K562 (cell line): ENCODE data around the gene PTPN1. TPM values are rescaled to one million over a fixed set of nuclear protein-coding genes. Genes with fewer than 3 reads are reported as not detected.

Source experiments
- ARID1B ChIP-seq: fragments of 450-650 bp; IDR thresholded peaks from 2 replicates; pipeline ENCODE4 v1.6.1; 2016; ENCODE audit warnings: antibody characterized with exemption, mild to moderate bottlenecking, inconsistent platforms
- HDAC1 ChIP-seq, 2 experiments: fragments of 450-650 bp; IDR thresholded peaks; 2 replicates each; pipeline ENCODE4 v1.6.1; 2016 to 2017; ENCODE audit warnings: inconsistent platforms in 1 of 2, mild to moderate bottlenecking in 1 of 2, moderate library complexity in 1 of 2
- MTA1 ChIP-seq: fragments of 450-650 bp; IDR thresholded peaks from 2 replicates; pipeline ENCODE4 v1.6.1; 2017; ENCODE audit warnings: borderline replicate concordance
- MXD1 ChIP-seq: fragments of 250-450 bp; sonication (Bioruptor Pico); IDR thresholded peaks from 2 replicates; pipeline ENCODE4 v1.8.0; 2021; ENCODE audit warnings: borderline replicate concordance, mild to moderate bottlenecking, moderate library complexity; ENCODE audit not compliant: poor library complexity, severe bottlenecking
- NCOR1 ChIP-seq: fragments of 450-650 bp; IDR thresholded peaks from 2 replicates; pipeline ENCODE4 v1.6.1; 2016; ENCODE audit warnings: mild to moderate bottlenecking, moderate library complexity
- TRIM24 ChIP-seq, 2 experiments: fragments of 450-650 bp; IDR thresholded peaks; 2 replicates each; pipeline ENCODE4 v1.6.1; 2016
- ZNF584 ChIP-seq: fragments of 200-800 bp; sonication (Bioruptor generic); IDR thresholded peaks from 2 replicates; pipeline ENCODE4 v1.6.1; 2016; ENCODE audit warnings: low read depth, mild to moderate bottlenecking, missing genetic modification characterization, missing compliant biosample characterization
- polyA plus RNA-seq, 8 experiments: library from polyadenylated mRNA; depleted of rRNA in 4 of 8; stranded (reverse) in 5 of 8; unstranded in 3 of 8; fragments of >200 nt; fragmentation: Nextera tagmentation in 2 of 8; fragmentation: Illumina TruSeq in 1 of 8; extraction: Ambion mirVana in 2 of 8; extraction: Trizol in 1 of 8; gene quantifications; 2 replicates each; pipeline versions ENCODE4 v1.2.1 to v1.2.3, GENCODE V29; 2011 to 2014; ENCODE audit warnings: inconsistent platforms in 1 of 8, missing spikeins in 1 of 8
- total RNA-seq, 7 experiments: library from RNA; depleted of rRNA in 6 of 7; stranded (reverse); fragments of >200 nt in 6 of 7; fragmentation: Illumina TruSeq in 2 of 7; extraction: Trizol in 2 of 7; gene quantifications; 2 replicates each; pipeline versions ENCODE4 v1.2.1 to v1.2.3, GENCODE V29; 2011 to 2021; ENCODE audit warnings: low replicate concordance in 1 of 7
- TF ChIP-seq, protein P1 (sequence below): fragments of 450-650 bp; IDR thresholded peaks from 2 replicates; pipeline ENCODE4 v1.6.1; 2016; ENCODE audit warnings: antibody characterized with exemption
- TF ChIP-seq, protein P2 (sequence below): fragments of 450-650 bp; IDR thresholded peaks from 2 replicates; pipeline ENCODE4 v1.6.1; 2016; ENCODE audit warnings: low read depth

The PTPN1 gene
- total and polyA plus RNA-seq, 9 of the 15 experiments (the other 6 are each of a cell fraction or from before 2014, with no cell fraction given): 11.0 to 85.3 (median 54.0) TPM

- TF ChIP-seq, protein P1, sequence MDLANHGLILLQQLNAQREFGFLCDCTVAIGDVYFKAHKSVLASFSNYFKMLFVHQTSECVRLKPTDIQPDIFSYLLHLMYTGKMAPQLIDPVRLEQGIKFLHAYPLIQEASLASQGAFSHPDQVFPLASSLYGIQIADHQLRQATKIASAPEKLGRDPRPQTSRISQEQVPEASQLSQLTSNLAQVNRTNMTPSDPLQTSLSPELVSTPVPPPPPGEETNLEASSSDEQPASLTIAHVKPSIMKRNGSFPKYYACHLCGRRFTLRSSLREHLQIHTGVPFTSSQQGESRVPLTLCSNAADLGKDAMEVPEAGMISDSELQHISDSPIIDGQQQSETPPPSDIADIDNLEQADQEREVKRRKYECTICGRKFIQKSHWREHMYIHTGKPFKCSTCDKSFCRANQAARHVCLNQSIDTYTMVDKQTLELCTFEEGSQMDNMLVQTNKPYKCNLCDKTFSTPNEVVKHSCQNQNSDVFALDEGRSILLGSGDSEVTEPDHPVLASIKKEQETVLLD: peak; percentile 38; the same call in 1 of the 2 replicates
- peak; percentile 20; the same call in 1 of the 2 replicates for TF ChIP-seq NCOR1
- TF ChIP-seq MTA1: peak; percentile 35; the same call in 1 of the 2 replicates
- TF ChIP-seq, protein P2, sequence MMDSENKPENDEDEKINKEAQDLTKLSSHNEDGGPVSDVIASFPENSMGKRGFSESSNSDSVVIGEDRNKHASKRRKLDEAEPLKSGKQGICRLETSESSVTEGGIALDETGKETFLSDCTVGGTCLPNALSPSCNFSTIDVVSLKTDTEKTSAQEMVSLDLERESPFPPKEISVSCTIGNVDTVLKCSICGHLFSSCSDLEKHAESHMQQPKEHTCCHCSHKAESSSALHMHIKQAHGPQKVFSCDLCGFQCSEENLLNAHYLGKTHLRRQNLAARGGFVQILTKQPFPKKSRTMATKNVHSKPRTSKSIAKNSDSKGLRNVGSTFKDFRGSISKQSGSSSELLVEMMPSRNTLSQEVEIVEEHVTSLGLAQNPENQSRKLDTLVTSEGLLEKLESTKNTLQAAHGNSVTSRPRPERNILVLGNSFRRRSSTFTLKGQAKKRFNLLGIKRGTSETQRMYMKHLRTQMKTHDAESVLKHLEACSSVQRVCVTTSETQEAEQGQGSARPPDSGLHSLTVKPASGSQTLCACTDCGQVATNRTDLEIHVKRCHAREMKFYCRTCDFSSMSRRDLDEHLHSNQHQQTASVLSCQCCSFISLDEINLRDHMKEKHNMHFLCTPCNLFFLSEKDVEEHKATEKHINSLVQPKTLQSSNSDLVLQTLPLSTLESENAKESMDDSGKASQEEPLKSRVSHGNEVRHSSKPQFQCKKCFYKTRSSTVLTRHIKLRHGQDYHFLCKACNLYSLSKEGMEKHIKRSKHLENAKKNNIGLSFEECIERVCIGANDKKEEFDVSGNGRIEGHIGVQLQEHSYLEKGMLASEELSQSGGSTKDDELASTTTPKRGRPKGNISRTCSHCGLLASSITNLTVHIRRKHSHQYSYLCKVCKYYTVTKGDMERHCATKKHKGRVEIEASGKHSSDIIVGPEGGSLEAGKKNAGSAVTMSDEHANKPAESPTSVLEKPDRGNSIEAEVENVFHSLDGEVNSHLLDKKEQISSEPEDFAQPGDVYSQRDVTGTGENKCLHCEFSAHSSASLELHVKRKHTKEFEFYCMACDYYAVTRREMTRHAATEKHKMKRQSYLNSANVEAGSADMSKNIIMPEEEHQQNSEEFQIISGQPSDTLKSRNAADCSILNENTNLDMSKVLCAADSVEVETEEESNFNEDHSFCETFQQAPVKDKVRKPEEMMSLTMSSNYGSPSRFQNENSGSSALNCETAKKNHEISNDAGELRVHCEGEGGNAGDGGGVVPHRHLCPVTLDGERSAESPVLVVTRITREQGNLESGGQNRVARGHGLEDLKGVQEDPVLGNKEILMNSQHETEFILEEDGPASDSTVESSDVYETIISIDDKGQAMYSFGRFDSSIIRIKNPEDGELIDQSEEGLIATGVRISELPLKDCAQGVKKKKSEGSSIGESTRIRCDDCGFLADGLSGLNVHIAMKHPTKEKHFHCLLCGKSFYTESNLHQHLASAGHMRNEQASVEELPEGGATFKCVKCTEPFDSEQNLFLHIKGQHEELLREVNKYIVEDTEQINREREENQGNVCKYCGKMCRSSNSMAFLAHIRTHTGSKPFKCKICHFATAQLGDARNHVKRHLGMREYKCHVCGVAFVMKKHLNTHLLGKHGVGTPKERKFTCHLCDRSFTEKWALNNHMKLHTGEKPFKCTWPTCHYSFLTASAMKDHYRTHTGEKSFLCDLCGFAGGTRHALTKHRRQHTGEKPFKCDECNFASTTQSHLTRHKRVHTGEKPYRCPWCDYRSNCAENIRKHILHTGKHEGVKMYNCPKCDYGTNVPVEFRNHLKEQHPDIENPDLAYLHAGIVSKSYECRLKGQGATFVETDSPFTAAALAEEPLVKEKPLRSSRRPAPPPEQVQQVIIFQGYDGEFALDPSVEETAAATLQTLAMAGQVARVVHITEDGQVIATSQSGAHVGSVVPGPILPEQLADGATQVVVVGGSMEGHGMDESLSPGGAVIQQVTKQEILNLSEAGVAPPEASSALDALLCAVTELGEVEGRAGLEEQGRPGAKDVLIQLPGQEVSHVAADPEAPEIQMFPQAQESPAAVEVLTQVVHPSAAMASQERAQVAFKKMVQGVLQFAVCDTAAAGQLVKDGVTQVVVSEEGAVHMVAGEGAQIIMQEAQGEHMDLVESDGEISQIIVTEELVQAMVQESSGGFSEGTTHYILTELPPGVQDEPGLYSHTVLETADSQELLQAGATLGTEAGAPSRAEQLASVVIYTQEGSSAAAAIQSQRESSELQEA: peak; percentile 43; the same call in 1 of the 2 replicates
- peak in 1 of 2 experiments; percentile 36; a peak in 2 of 4 replicates for TF ChIP-seq HDAC1 (IDR thresholded peaks at IDR 0.05)
- TF ChIP-seq ARID1B: 0 out of 2 replicates have a peak, but pooled peaks have one; percentile 23
- no peak for TF ChIP-seq ZNF584 (CRISPR knock-in tag)
- TF ChIP-seq TRIM24 (IDR thresholded peaks at IDR 0.05): peak; percentile 31 to 34; a peak in 1 of 4 replicates
- no peak for TF ChIP-seq MXD1 (CRISPR knock-in tag)
Measured at GRCh38 chr20:50468378-50468798, 41.8 kb upstream of the PTPN1 start (continued).
